ENCODE results near the gene CCNJ. TPM values are rescaled to one million over a fixed set of nuclear protein-coding genes. Genes with fewer than 3 reads are reported as not detected.

CCNJ gene
- total RNA-seq, 3 donors from 2014 or later, result 3.8 to 7.2 (median 3.9) TPM

GRCh38 chr10:96082153-96082552, 38.8 kb downstream of the CCNJ start:
- H3K36me3 ChIP-seq, result no peaks in the 10 kb centered on the region
- H3K4me1 ChIP-seq, result no peaks in the 10 kb centered on the region
- intact Hi-C loops (cut with DNase I; ENCODE audit: low total_unique reads), result no loop called here
- TF ChIP-seq POLR2A (IDR thresholded peaks at IDR 0.05), result no peak
- TF ChIP-seq, protein P1, sequence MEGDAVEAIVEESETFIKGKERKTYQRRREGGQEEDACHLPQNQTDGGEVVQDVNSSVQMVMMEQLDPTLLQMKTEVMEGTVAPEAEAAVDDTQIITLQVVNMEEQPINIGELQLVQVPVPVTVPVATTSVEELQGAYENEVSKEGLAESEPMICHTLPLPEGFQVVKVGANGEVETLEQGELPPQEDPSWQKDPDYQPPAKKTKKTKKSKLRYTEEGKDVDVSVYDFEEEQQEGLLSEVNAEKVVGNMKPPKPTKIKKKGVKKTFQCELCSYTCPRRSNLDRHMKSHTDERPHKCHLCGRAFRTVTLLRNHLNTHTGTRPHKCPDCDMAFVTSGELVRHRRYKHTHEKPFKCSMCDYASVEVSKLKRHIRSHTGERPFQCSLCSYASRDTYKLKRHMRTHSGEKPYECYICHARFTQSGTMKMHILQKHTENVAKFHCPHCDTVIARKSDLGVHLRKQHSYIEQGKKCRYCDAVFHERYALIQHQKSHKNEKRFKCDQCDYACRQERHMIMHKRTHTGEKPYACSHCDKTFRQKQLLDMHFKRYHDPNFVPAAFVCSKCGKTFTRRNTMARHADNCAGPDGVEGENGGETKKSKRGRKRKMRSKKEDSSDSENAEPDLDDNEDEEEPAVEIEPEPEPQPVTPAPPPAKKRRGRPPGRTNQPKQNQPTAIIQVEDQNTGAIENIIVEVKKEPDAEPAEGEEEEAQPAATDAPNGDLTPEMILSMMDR (IDR thresholded peaks at IDR 0.05), result no peak
- TF ChIP-seq POLR2AphosphoS5 (IDR thresholded peaks at IDR 0.05), result no peak
- no peaks in the 10 kb centered on the region for H3K9me3 ChIP-seq
- no peak overlapping the region for H3K4me3 ChIP-seq
- no peak for DNase-seq (ENCODE audit: low spot score in 2 of 2)
- H3K27ac ChIP-seq, result no peak overlapping the region
- no peaks in the 10 kb centered on the region for H3K27me3 ChIP-seq

DNA sequence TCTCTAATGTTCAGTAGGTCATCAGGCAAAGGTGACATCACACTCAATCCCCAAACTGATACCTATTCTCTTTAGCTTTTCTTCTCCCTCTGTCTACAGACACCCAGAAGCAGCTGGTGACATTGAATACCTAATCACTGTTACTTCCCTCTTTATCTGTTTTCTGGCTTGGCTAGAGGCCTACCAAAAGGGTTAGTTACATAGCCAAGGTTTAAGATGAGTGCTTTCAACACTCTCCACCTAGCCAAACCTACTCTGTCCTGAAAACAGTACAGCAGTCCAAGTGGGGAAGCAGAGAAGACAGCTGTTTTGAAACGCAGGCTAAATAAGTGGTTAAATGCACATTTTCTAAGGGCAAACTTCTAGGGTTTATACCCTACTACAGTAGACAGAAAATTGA, 39.4 kb downstream of the CCNJ start:
- Histone ChIP-seq H3K9me3 (no peaks in the 10 kb centered on the region), H3K36me3 (no peaks in the 10 kb centered on the region), H3K4me1 (no peaks in the 10 kb centered on the region), H3K4me3 (no peak overlapping the region), H3K27me3 (no peaks in the 10 kb centered on the region), H3K27ac (no peak overlapping the region)
- no peak for DNase-seq (ENCODE audit: low spot score in 2 of 2)
- intact Hi-C loops (cut with DNase I; ENCODE audit: low total_unique reads), result no loop called here
- TF ChIP-seq POLR2AphosphoS5 (IDR thresholded peaks at IDR 0.05), result no peak

DNA sequence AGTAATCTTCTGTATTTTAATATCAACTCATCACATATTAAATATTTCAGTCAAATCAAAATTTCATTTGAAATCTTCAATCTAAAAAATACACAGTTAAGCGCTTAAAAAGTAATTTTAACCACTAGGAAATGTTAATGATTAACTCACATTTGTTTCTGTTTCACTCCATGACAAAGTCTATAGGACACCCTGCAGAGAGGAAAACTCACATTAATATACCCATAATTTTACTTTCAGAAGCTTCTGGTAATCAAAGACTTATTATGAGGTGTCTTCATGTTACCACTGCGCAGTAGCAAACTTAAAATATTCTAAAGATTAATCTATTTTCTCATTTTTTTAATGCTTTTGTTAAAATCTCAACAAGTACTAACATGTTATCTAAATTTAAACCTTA, 45.7 kb downstream of the CCNJ start:
- TF ChIP-seq POLR2A (IDR thresholded peaks at IDR 0.05) (no peak), POLR2AphosphoS5 (IDR thresholded peaks at IDR 0.05) (no peak)
- TF ChIP-seq, protein P1 (IDR thresholded peaks at IDR 0.05), result no peak
- H3K4me1 ChIP-seq, result no peaks in the 10 kb centered on the region
- no peak overlapping the region for H3K27ac ChIP-seq
- peaks cover 0 to 22% of the 10 kb centered on the region in 2 donors for H3K27me3 ChIP-seq
- no peak for DNase-seq (ENCODE audit: low spot score in 2 of 2)
- intact Hi-C loops (cut with DNase I; ENCODE audit: low total_unique reads), result no loop called here
- H3K36me3 ChIP-seq, result no peaks in the 10 kb centered on the region
- peak overlapping the region; percentile 68 to 79 (median 78) for H3K4me3 ChIP-seq
- H3K9me3 ChIP-seq, result no peaks in the 10 kb centered on the region

DNA sequence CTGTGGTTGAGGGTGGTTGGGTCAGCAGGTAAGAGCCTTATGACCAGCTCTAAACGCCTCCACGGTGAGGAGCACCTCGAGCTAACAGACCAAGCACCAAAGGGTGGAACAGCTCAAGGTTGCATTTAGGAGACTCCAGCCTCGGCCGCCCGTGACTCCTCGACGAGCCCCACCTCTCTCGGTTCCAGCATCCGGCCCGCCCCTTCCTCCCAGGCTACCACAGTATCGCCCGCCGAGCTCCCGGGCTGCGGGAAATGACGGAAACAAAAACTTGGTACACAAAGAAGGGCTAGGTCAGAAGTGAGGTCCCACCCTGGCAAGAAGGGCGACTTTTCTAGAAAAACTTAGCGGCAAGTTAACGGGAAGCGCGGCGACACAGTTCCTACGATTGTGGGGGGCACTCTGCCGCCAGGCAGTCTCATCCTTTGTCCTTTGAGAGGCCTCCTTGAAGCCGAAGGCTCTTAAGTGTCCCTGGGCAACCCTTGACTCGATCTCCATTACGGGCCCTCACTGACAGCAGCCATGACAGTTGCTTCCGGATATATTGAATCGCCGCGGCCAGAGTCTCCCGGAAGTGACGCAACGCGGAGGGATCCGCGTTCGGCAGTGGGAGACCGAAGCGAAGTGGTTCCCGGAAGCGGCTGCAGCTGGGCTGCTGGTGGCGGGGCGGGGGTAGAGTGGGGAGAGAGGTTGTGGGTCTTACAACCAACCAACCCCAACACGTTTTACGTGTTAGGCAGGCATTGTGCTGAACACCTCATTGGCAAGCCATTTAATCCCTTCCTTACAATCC, 46.5 kb downstream of the CCNJ start:
- peak overlapping the region; percentile 68 to 79 (median 78) for H3K4me3 ChIP-seq
- no peak for TF ChIP-seq POLR2A (IDR thresholded peaks at IDR 0.05)
- TF ChIP-seq POLR2AphosphoS5 (IDR thresholded peaks at IDR 0.05), result peak; percentile 85 to 94 (median 91)
- TF ChIP-seq, protein P1 (IDR thresholded peaks at IDR 0.05), result no peak
- no peaks in the 10 kb centered on the region for H3K36me3 ChIP-seq
- H3K27ac ChIP-seq, result peak overlapping the region; percentile 89 to 90
- H3K4me1 ChIP-seq, result no peaks in the 10 kb centered on the region
- no peaks in the 10 kb centered on the region for H3K9me3 ChIP-seq
- H3K27me3 ChIP-seq, result peaks cover 0 to 29% of the 10 kb centered on the region in 2 donors
- DNase-seq (ENCODE audit: low spot score in 2 of 2), result peak; percentile 85 to 89
- intact Hi-C loops (cut with DNase I; ENCODE audit: low total_unique reads), result no loop called here

GRCh38 chr10:96090463-96090800, 47.0 kb downstream of the CCNJ start:
- H3K27ac ChIP-seq, result peak overlapping the region; percentile 89 to 90
- H3K36me3 ChIP-seq, result no peaks in the 10 kb centered on the region
- TF ChIP-seq POLR2A (IDR thresholded peaks at IDR 0.05) (no peak), POLR2AphosphoS5 (IDR thresholded peaks at IDR 0.05) (no peak)
- TF ChIP-seq, protein P1 (IDR thresholded peaks at IDR 0.05), result no peak
- no peaks in the 10 kb centered on the region for H3K9me3 ChIP-seq
- DNase-seq (ENCODE audit: low spot score in 2 of 2), result no peak
- H3K4me3 ChIP-seq, result peak overlapping the region; percentile 68 to 79 (median 78)
- intact Hi-C loops (cut with DNase I; ENCODE audit: low total_unique reads), result no loop called here
- H3K27me3 ChIP-seq, result peaks cover 0 to 35% of the 10 kb centered on the region in 2 donors
- H3K4me1 ChIP-seq, result no peaks in the 10 kb centered on the region
